ENCODE results near the gene PRKG1.

GRCh38 chr10:52011118-52011517, 936.8 kb downstream of the PRKG1 start:
- TF ChIP-seq POLR2AphosphoS5 (IDR thresholded peaks at IDR 0.05; ENCODE audit: low read depth, low read length): no peak
- TF ChIP-seq TAF1 (IDR thresholded peaks at IDR 0.05; ENCODE audit: low read depth, low read length): no peak
- no peak for TF ChIP-seq POLR2A (IDR thresholded peaks at IDR 0.05; ENCODE audit: low read depth, low read length)
- no peak for TF ChIP-seq POU2F2 (IDR thresholded peaks at IDR 0.05; ENCODE audit: low read depth, low read length)
- TF ChIP-seq SPI1 (IDR thresholded peaks at IDR 0.05; ENCODE audit: low read depth, low read length): no peak

All from GM12891 (cell line).